SK-N-SH (cell line): Measurements from ENCODE around the gene NAXD. TPM values are rescaled to one million over a fixed set of nuclear protein-coding genes. Genes with fewer than 3 reads are reported as not detected.

Experiments used
- CTCF ChIA-PET: fragments of 300-600, 350-600 bp; formaldehyde crosslinking; extraction: SDS; loops from one replicate; lab custom pipeline; 2021; lab: Yijun Ruan, JAX
- POLR2A ChIA-PET: fragments of 350-600 bp; sonication (Branson Sonifier 250); formaldehyde crosslinking; extraction: SDS; loops from one replicate; lab custom pipeline; 2020; ENCODE audit warnings: antibody characterized with exemption, inconsistent platforms; lab: Yijun Ruan, JAX
- DNase-seq: peaks from one replicate; pipeline ENCODE4 v3.0.0; 2012
- H2AFZ ChIP-seq: fragments of 200-600 bp; sonication (generic); 2 replicates; pipeline ENCODE4 v1.8.1; 2016; ENCODE audit warnings: antibody characterized with exemption, mild to moderate bottlenecking, low read depth
- H3F3A ChIP-seq: fragments of 200-600 bp; sonication (generic); replicated peaks from 2 replicates; pipeline ENCODE3; 2016; ENCODE audit warnings: antibody characterized with exemption, mild to moderate bottlenecking; ENCODE audit not compliant: insufficient read depth
- H3K27ac ChIP-seq, 2 experiments: fragments of 200-500 bp in 1 of 2; fragments of 200-600 bp in 1 of 2; sonication (Bioruptor generic) in 1 of 2; sonication (generic), shearing (Covaris generic) in 1 of 2; 2 replicates each; pipeline versions ENCODE4 v1.5.1 to v1.6.1; 2014 to 2016; ENCODE audit warnings: low read depth in 2 of 2, inconsistent platforms in 1 of 2, low read length in 1 of 2, mild to moderate bottlenecking in 1 of 2, mixed read lengths in 1 of 2
- H3K27me3 ChIP-seq: fragments of 200-600 bp; sonication (generic), shearing (Covaris generic); 2 replicates; pipeline ENCODE4 v1.6.1; 2016; ENCODE audit warnings: mixed run types; ENCODE audit not compliant: insufficient read depth
- H3K36me3 ChIP-seq, 2 experiments: fragments of 200-500 bp in 1 of 2; fragments of 200-600 bp in 1 of 2; sonication (Bioruptor generic) in 1 of 2; sonication (generic) in 1 of 2; replicated peaks in 1 of 2; 2 replicates each; pipeline versions ENCODE3 to v1.5.1; 2014 to 2016; ENCODE audit warnings: low read length in 1 of 2, mild to moderate bottlenecking in 1 of 2; ENCODE audit not compliant: insufficient read depth in 2 of 2, control insufficient read depth in 1 of 2
- H3K4me1 ChIP-seq, 2 experiments: fragments of 200-500 bp in 1 of 2; fragments of 200-600 bp in 1 of 2; sonication (Bioruptor generic) in 1 of 2; sonication (generic), shearing (Covaris generic) in 1 of 2; 2 replicates each; pipeline versions ENCODE4 v1.5.1 to v1.6.1; 2014 to 2016; ENCODE audit warnings: low read depth in 1 of 2, low read length in 1 of 2, mixed run types in 1 of 2; ENCODE audit not compliant: insufficient read depth in 2 of 2, control insufficient read depth in 1 of 2
- H3K4me2 ChIP-seq: fragments of 200-600 bp; sonication (generic), shearing (Covaris generic); 2 replicates; pipeline ENCODE4 v1.6.1; 2017; ENCODE audit warnings: mixed run types
- H3K4me3 ChIP-seq, 2 experiments: fragments of 200-500 bp in 1 of 2; fragments of 200-600 bp in 1 of 2; sonication (Bioruptor generic) in 1 of 2; sonication (generic), shearing (Covaris generic) in 1 of 2; 2 replicates each; pipeline versions ENCODE4 v1.5.1 to v1.8.1; 2014 to 2016; ENCODE audit warnings: low read depth in 2 of 2, inconsistent platforms in 1 of 2, low read length in 1 of 2, mild to moderate bottlenecking in 1 of 2, mixed read lengths in 1 of 2, moderate library complexity in 1 of 2
- H3K79me2 ChIP-seq: fragments of 200-600 bp; sonication (generic); 2 replicates; pipeline ENCODE4 v1.8.1; 2017; ENCODE audit warnings: mild to moderate bottlenecking; ENCODE audit not compliant: insufficient read depth
- H3K9ac ChIP-seq: fragments of 200-600 bp; sonication (generic); 2 replicates; pipeline ENCODE4 v1.6.1; 2017; ENCODE audit warnings: mixed run types
- H3K9me2 ChIP-seq: fragments of 200-600 bp; sonication (generic); 2 replicates; pipeline ENCODE4 v1.6.1; 2017; ENCODE audit warnings: mixed run types
- H3K9me3 ChIP-seq: fragments of 200-600 bp; sonication (generic); 2 replicates; pipeline ENCODE4 v1.6.1; 2017; ENCODE audit warnings: mixed run types, mild to moderate bottlenecking, moderate library complexity
- H4K20me1 ChIP-seq: fragments of 200-600 bp; sonication (generic); 2 replicates; pipeline ENCODE4 v1.6.1; 2017; ENCODE audit warnings: mild to moderate bottlenecking, mixed run types; ENCODE audit not compliant: insufficient read depth
- FOSL2 ChIP-seq: IDR thresholded peaks from 2 replicates; pipeline ENCODE4 v1.4.0; 2012; ENCODE audit warnings: low read depth, mild to moderate bottlenecking, moderate library complexity, borderline replicate concordance
- FOXJ3 ChIP-seq: sonication (generic); formaldehyde crosslinking; IDR thresholded peaks from 2 replicates; pipeline ENCODE4 v1.5.1; 2020; ENCODE audit warnings: mild to moderate bottlenecking, missing genetic modification reagents
- GABPA ChIP-seq: IDR thresholded peaks from 2 replicates; pipeline ENCODE4 v1.4.0; 2012; ENCODE audit warnings: low read depth, mild to moderate bottlenecking
- RFX5 ChIP-seq: IDR thresholded peaks from 2 replicates; pipeline ENCODE4 v1.6.1; 2012; ENCODE audit warnings: mild to moderate bottlenecking, improper control_type of control experiment, low read length
- RXRA ChIP-seq: IDR thresholded peaks from 2 replicates; pipeline ENCODE4 v1.4.0; 2012; ENCODE audit warnings: low read depth, mild to moderate bottlenecking, borderline replicate concordance
- SIN3A ChIP-seq: IDR thresholded peaks from 2 replicates; pipeline ENCODE4 v1.6.1; 2012; ENCODE audit warnings: low read depth, mild to moderate bottlenecking, low read length, moderate library complexity, borderline replicate concordance
- WGBS: methylation state at CpG from one replicate; pipeline ENCODE4 v1.1.6; 2017; ENCODE audit warnings: low lambda C conversion rate; 5-methylcytosine and 5-hydroxymethylcytosine counted together
- polyA plus RNA-seq, 3 experiments: library from polyadenylated mRNA; depleted of rRNA; stranded (reverse); fragments of >200 nt; gene quantifications; 2 replicates each; pipeline ENCODE4 v1.2.3, GENCODE V29; 2012
- TF ChIP-seq, protein P1 (sequence below): fragments of 150-350 bp; IDR thresholded peaks from 2 replicates; pipeline ENCODE4 v1.6.1; 2017; ENCODE audit warnings: antibody characterized with exemption, low read length, low read depth, borderline replicate concordance

NAXD gene
- polyA plus RNA-seq, 1 of the 3 experiments (the other 2 are of a cell fraction) = 32.4 TPM

- peaks cover 35 to 41% of the 10 kb centered on the region in 2 experiments for H3K36me3 ChIP-seq
- H3K9ac ChIP-seq = no peak overlapping the region
- H3K9me2 ChIP-seq = no peaks in the 10 kb centered on the region
- DNase-seq = no peak
- no peak overlapping the region for H2AFZ ChIP-seq
- no peak overlapping the region for H3K4me3 ChIP-seq
- TF ChIP-seq RFX5 = no peak
- TF ChIP-seq GABPA = no peak
- no peak for TF ChIP-seq FOSL2
- TF ChIP-seq RXRA = no peak
- no peak for TF ChIP-seq FOXJ3 (CRISPR knock-in tag)
- no peak for TF ChIP-seq SIN3A
- TF ChIP-seq, protein P1, sequence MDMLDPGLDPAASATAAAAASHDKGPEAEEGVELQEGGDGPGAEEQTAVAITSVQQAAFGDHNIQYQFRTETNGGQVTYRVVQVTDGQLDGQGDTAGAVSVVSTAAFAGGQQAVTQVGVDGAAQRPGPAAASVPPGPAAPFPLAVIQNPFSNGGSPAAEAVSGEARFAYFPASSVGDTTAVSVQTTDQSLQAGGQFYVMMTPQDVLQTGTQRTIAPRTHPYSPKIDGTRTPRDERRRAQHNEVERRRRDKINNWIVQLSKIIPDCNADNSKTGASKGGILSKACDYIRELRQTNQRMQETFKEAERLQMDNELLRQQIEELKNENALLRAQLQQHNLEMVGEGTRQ = no peak
- TF ChIP-seq, all 33 proteins: peak for 0
- Histone ChIP-seq H3K79me2 (no peaks in the 10 kb centered on the region; the same call in 1 of the 2 replicates), H3K4me1 (no peaks in the 10 kb centered on the region; a peak in 1 of 4 replicates), H3F3A (no peaks in the 10 kb centered on the region), H3K27ac (no peak overlapping the region), H3K9me3 (no peaks in the 10 kb centered on the region), H3K4me2 (no peak overlapping the region), H4K20me1 (no peaks in the 10 kb centered on the region), H3K27me3 (no peaks in the 10 kb centered on the region)
- ChIA-PET POLR2A (no interaction called here), CTCF (interaction anchor here (0.9 kb wide), 1 partner anchor 9 kb away, joined by 4 read pairs; no protein-coding TSS in a partner anchor)
- 85% methylated on average over 9 of the region's 9 CpGs for WGBS
These were observed 73.7 kb downstream of the NAXD start for GRCh38 chr13:110689041-110689440.

Other genes with a start within 250 kb of the NAXD start
- 4.9 and 5.2 TPM in 2 replicates for gene RAB20, start 53.8 kb upstream of the NAXD start, polyA plus RNA-seq (2012; rRNA removed)
- gene CARS2, start 90.6 kb downstream of the NAXD start, polyA plus RNA-seq (2012; rRNA removed) = 78.6 and 80.6 TPM in 2 replicates
- gene ING1, start 98.2 kb downstream of the NAXD start, polyA plus RNA-seq (2012; rRNA removed) = 19.8 and 25.4 TPM in 2 replicates